Measurements from ENCODE around the gene NISCH.

Gene NISCH

GRCh38 chr3:52539010-52539653 lies 83.7 kb downstream of the NISCH start:
- H3K27me3 ChIP-seq (ENCODE audit: control insufficient read depth, low read length), result no peaks in the 10 kb centered on the region
- H3K79me2 ChIP-seq (ENCODE audit: control insufficient read depth, low read length), result peaks cover 63% of the 10 kb centered on the region
- H3K36me3 ChIP-seq (ENCODE audit: control insufficient read depth, low read length), result peaks cover 44% of the 10 kb centered on the region
- H3K4me2 ChIP-seq (ENCODE audit: low read length), result peak overlapping the region; percentile 92
- TF ChIP-seq CTCF (IDR thresholded peaks at IDR 0.05; ENCODE audit: low read depth, low read length, poor library complexity, severe bottlenecking) (no peak), EZH2phosphoT487 (IDR thresholded peaks at IDR 0.05; ENCODE audit: borderline replicate concordance, low read length) (no peak)
- peak overlapping the region; percentile 9 for H3K4me3 ChIP-seq (ENCODE audit: low read length)
- no peak overlapping the region for H3K27ac ChIP-seq (ENCODE audit: low read depth, low read length)
- H4K20me1 ChIP-seq (ENCODE audit: control insufficient read depth, insufficient read depth, low read depth, low read length), result peaks cover 16% of the 10 kb centered on the region
- no peaks in the 10 kb centered on the region for H3K9me2 ChIP-seq (replicated peaks; ENCODE audit: control insufficient read depth, low read length)
- peaks cover 15% of the 10 kb centered on the region for H3F3A ChIP-seq (ENCODE audit: control insufficient read depth, insufficient read depth)
- H3K9me3 ChIP-seq (ENCODE audit: control insufficient read depth, insufficient read depth, low read length), result no peaks in the 10 kb centered on the region
- H3K4me1 ChIP-seq (ENCODE audit: control insufficient read depth, low read length), result peaks cover 39% of the 10 kb centered on the region

GRCh38 chr3:52541050-52541449 lies 85.6 kb downstream of the NISCH start:
- Histone ChIP-seq H3F3A (ENCODE audit: control insufficient read depth, insufficient read depth) (peaks cover 6% of the 10 kb centered on the region), H3K36me3 (ENCODE audit: control insufficient read depth, low read length) (peaks cover 58% of the 10 kb centered on the region), H3K9me2 (replicated peaks; ENCODE audit: control insufficient read depth, low read length) (no peaks in the 10 kb centered on the region), H4K20me1 (ENCODE audit: control insufficient read depth, insufficient read depth, low read depth, low read length) (peaks cover 16% of the 10 kb centered on the region), H3K79me2 (ENCODE audit: control insufficient read depth, low read length) (peaks cover 63% of the 10 kb centered on the region), H3K27ac (ENCODE audit: low read depth, low read length) (no peak overlapping the region), H3K27me3 (ENCODE audit: control insufficient read depth, low read length) (no peaks in the 10 kb centered on the region), H3K4me1 (ENCODE audit: control insufficient read depth, low read length) (peaks cover 26% of the 10 kb centered on the region), H3K4me2 (ENCODE audit: low read length) (no peak overlapping the region), H3K9me3 (ENCODE audit: control insufficient read depth, insufficient read depth, low read length) (no peaks in the 10 kb centered on the region), H3K4me3 (ENCODE audit: low read length) (no peak overlapping the region)
- TF ChIP-seq CTCF (IDR thresholded peaks at IDR 0.05; ENCODE audit: low read depth, low read length, poor library complexity, severe bottlenecking) (no peak), EZH2phosphoT487 (IDR thresholded peaks at IDR 0.05; ENCODE audit: borderline replicate concordance, low read length) (no peak)

Data from DOHH2 (cell line).